Fibroblast of mammary gland (primary cell): ENCODE results near the gene FILIP1L.

ENCODE experiments used
- DNase-seq: peaks from one replicate; pipeline ENCODE4 v3.0.0-alpha.2; 2010; ENCODE audit warnings: low read depth
- H3K4me3 ChIP-seq: 2 replicates; pipeline ENCODE4 v1.5.1; 2011; ENCODE audit warnings: low read depth, mild to moderate bottlenecking, low read length, moderate library complexity; ENCODE audit not compliant: control insufficient read depth
- CTCF ChIP-seq: conservative IDR thresholded peaks from 2 replicates; pipeline ENCODE4 v1.5.1; 2011; ENCODE audit warnings: low read depth, low read length, inconsistent platforms; ENCODE audit not compliant: control insufficient read depth, insufficient read depth

The FILIP1L gene

GRCh38 chr3:99943931-99944761, 170.2 kb downstream of the FILIP1L start:
- H3K4me3 ChIP-seq = no peak overlapping the region
- TF ChIP-seq CTCF = no peak
- no peak for DNase-seq

GRCh38 chr3:99941211-99941610, 173.1 kb downstream of the FILIP1L start:
- no peak for TF ChIP-seq CTCF
- DNase-seq = no peak
- no peak overlapping the region for H3K4me3 ChIP-seq

- DNase-seq = no peak
- H3K4me3 ChIP-seq = no peak overlapping the region
- TF ChIP-seq CTCF = no peak
Observed at GRCh38 chr3:99940350-99940749, 174.0 kb downstream of the FILIP1L start.

GRCh38 chr3:99939876-99940275, 174.4 kb downstream of the FILIP1L start:
- no peak overlapping the region for H3K4me3 ChIP-seq
- DNase-seq = no peak
- TF ChIP-seq CTCF = no peak

GRCh38 chr3:99938270-99938911, 175.9 kb downstream of the FILIP1L start:
- DNase-seq = peak; percentile 71
- no peak overlapping the region for H3K4me3 ChIP-seq
- TF ChIP-seq CTCF = no peak

GRCh38 chr3:99934975-99935797, 179.1 kb downstream of the FILIP1L start:
- DNase-seq = peak; percentile 32
- no peak overlapping the region for H3K4me3 ChIP-seq
- no peak for TF ChIP-seq CTCF
